ENCODE results near the gene ATP6AP2.
"Not testable (repeated sequence)": the region's sequence is repeated elsewhere in the genome, so short reads cannot be mapped to it uniquely, and the experiment has no call there.

ATP6AP2 gene

DNA sequence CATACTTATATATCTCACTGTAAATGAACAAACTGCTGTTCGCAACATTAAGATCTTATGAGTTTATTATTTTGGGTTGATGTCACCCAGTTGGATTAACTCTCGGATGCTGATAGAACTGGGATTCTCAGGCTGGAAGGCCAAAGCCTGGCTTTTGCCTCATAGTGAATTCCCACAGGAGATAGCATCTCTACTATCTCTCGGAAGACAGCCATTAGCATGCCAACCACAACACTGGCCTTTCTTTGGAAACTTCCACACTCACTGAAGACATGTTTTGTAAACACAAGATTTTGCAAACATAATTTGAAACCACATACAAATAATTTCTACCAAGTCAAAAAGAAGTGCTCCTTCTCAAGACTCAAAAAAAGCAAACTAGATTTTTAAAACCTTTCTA is 4.5 kb upstream of the ATP6AP2 start:
- DNase-seq, result no peak

DNA sequence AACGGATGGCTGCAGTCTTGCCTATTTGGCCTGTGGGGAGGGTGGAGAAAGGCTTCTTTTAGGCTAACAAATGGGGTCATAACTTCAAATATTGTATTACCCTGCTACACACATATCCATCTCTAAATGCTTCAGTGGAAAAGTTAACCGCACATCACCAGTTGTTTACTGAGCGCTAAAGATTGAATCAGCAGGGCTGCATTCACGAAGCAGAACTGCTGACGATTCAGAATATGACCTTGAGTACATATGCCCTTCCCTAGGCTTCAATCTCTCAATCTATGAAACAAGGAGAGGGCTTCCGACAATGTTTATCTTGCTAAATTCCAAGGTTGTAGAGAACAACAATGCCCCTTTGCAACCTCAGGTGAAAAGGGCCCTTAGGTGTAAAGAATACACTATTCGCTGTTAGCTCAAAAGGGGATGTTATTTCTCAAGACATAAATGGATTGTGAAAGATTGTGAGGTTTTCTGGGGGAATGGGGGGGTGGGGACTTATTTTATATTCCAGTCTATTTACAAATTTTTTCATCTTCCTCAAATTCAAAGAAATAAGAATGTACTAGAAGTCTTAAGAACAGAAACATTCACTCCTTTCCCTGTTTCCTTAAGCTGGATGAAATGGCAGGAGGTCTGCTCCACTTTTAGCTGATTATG is 2.6 kb upstream of the ATP6AP2 start:
- DNase-seq, result no peak

DNA sequence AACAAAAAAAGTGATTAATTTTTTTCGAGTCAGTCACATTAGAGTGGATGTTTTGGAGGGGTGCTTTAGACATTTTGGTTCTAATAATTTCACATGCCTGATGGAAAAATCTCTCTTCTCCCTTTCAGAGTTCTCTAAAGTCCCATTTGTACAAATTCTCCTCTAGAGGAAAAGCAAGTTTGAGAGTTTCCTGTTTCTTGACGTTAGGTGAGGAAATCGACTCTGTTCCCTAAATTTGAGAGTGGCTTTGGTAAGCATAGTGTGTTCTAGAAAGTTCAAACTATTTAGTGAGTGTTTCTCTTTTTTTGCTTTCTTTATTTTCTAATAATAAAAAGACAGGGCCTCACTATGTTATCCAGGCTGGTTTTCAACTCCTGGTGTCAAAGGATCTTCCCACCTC is 1.6 kb upstream of the ATP6AP2 start:
- no peak for DNase-seq

DNA sequence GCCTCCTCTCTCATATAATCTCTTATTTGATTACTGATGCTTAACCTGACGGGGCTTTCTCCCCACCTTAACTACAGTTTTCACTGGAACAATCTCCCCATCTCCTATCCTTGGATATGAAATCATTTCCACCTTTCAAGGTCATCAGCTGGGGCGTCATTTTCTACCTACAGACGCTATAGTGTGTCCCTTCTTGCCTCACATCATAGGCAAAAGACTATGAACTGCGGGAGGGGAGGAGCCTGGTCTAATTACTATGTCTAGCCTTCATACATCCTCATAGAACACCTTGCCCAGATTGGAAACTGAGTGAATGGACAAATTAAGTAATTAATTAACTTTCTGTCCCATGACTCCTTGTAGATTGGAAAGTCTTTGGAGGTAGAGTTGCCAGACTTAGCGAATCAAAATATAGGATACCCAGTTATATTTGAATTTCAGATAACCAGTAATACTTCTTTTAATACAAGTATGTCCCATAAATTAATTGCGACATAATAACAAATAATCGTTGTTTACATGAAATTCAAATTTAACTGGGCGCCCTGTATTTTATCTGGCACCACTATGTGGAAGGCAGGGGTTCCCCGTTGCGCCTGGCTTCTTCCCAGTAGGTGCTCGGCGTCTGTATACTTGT is 752 bp upstream of the ATP6AP2 start:
- no peak for DNase-seq

DNA sequence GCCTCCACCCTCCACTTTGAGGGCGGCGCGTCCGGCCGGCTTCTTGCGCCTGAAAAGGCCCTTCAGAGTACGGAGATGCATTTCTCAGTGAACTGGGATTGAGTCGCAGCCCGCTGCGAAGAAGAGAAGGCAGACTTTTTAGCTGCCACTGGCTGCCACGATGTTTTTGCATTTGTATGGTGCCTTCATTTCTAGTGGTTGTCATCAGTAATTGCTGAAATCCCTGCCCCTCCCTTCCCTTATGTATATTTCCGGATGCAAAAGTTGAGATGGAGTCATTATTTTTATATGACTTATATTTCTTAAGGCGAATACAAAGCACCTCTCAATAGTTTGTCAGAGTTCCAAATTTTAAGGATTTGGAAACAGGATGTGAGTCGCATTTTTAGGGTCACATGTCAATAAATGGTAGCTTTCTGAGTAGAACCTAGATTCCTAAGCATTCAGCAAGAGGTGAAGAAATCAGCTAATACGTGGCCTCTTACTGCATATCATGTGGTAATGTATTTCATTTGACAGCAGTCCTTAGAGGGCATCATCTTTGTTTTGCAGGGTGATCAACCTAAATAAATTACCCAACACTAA is 658 bp downstream of the ATP6AP2 start:
- peak; percentile 56 for DNase-seq

DNA sequence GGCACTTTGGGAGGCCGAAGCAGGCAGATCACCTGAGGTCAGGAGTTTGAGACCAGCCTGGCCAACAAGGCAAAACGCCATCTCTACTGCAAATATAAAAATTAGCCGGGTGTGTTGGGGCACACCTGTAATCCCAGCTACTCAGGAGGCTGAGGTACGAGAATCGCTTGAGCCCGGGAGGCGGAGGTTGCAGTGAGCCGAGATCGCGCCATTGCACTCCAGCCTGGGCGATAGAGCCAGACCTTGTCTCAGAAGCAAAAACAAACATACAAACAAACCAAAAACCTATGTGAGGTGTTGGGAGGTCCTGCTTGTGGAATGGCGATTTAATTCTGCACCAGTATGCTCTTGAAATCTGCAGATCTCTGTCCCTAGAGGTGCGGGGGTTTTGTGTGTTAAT is 1.4 kb downstream of the ATP6AP2 start:
- not testable (repeated sequence) for DNase-seq

DNA sequence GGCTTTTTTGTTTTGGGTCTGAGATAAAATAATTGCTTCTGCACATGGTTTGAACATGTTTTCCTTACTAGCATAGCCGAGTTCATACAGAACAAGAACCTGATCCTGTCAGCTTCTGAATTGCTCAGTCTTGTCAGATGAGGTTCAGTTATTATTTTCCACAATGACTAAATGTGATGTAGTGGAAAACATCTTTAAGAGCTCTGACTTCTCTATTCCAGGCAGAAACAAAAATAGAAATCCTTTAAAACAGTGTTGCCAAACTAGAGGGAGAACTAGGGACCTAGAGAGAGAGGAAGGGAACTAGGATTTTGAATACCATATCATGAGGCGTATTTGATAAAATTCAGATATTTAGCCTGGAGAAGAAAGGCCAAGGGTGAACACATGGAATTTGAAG is 2.0 kb downstream of the ATP6AP2 start:
- no peak for DNase-seq

DNA sequence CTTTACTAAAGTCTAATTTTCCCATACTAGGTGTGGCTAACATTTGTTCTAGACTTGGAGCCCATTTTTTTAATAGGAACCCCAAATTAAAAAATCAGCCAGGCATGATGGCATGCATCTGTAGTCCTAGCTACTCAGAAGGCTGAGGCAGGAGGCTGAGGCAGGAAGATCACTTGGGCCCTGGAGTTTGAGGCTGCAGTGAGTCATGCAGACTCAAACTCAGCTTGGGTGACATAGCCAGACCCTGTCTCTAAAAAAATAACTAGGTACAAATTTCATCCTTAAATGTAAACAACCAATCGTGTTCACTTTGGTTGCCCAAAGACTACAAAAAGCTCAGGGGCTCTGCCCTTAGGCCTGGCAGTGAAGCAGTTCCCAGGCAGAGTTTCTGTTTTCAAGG is 6.9 kb downstream of the ATP6AP2 start:
- DNase-seq, result not testable (repeated sequence)

DNA sequence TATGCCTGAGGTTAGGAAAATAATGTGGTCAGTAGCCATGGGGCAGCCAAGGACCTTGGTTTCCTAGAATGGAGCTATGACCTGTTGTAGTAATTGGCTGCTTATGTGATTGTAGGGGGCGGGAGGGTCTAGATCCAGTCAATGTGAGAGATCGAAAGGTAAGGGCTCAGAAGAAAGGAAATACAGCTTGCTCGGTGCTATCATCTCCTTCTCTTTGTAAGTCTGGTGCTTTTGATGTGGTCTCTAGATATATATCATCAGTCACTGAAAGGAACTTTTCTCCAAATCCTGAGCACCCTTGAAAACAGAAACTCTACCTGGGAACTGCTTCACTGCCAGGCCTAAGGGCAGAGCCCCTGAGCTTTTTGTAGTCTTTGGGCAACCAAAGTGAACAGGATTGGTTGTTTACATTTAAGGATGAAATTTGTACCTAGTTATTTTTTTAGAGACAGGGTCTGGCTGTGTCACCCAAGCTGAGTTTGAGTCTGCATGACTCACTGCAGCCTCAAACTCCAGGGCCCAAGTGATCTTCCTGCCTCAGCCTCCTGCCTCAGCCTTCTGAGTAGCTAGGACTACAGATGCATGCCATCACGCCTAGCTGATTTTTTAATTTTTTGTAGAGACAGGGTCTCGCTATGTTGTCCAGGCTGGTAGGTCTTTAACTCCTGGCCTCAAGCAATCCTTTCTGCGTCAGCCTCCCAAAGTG is 9.0 kb downstream of the ATP6AP2 start:
- DNase-seq, result not testable (repeated sequence)

DNA sequence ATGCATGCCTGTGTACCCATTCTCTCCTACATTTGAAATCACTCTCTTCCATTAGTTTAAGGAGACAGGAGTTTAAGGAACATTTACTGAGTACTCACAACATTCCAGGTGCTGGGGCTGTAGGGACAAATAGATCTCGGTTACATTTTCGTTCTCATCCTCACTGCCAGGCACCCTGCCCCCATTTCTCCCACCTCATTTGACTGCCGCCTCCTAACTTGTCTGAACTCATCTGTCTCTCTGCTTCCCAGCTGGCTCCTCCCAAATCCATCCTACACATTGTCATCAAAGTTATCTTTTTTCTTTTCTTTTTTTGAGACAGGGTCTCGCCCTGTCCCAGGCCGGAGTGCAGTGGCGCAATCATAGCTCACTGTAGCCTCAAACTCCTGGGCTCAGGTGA is 22.7 kb downstream of the ATP6AP2 start:
- DNase-seq, result no peak

DNA sequence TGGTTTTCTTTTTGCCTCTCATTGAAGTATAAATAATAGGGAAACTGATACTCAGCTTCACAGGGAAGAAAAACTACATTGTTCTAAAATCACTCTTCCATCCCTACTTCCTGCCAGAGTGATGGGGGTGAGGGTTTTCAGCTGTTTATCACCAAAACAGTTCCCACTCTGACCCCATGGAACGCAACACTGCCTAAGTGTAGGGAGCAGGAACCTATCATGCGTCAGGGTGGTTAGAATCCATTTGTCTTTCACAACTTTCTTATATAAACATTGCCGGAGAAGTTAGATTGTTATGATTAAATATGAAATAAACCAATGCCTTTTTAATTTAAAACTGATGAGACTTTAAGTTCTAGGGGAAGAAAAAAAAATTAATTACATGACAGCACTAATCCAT is 26.6 kb downstream of the ATP6AP2 start:
- DNase-seq, result no peak

DNA sequence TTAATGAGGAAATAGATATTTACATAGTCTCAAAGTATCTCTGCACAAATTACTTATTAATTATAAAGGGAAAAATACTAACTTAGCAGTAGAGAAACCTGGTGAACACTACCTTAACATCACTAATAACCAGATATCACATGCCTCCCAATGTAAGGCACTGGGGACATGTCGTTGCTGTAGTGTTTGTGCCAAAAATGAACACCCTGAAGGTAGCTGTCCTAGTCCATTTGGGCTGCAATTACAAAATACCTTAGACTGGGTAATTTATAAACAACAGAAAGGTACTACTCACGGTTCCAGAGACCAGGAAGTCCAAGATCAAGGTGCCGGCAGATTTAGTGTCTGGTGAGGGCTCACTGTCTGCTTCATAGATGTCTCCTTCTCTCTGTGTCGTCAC is 31.7 kb downstream of the ATP6AP2 start:
- DNase-seq, result no peak

DNA sequence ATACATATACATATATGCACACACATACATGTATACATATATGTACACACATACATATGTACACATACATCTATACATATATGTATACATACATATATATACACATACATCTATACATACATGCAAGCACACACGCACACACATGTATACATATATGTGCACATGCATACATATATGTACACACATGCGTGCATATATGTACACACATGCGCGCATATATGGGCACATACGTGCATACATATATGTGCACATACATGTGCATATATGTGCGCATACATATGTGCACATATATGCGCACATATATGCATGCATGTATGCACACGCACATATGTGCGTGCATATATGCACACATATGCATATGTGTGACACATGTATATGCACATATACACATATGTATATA is 35.2 kb downstream of the ATP6AP2 start:
- DNase-seq, result no peak

DNA sequence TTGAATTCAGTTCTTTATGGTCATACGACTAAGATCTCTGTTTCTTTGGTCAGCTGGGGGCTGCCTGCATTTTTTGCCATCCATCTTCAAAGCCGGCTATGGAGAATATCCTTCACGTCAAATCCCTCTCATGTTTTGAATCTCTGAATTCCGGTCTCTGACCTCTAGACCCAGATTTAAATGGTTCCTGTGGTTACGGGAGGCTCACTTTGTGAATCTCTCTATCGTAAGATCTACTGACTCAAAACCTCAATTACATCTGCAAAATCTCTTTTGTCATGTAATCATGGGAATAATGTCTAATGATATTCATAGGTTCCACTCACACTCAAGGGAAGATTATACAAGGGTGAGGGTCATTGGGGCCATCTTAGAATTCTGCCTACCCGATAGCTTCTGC is 36.8 kb downstream of the ATP6AP2 start:
- no peak for DNase-seq

DNA sequence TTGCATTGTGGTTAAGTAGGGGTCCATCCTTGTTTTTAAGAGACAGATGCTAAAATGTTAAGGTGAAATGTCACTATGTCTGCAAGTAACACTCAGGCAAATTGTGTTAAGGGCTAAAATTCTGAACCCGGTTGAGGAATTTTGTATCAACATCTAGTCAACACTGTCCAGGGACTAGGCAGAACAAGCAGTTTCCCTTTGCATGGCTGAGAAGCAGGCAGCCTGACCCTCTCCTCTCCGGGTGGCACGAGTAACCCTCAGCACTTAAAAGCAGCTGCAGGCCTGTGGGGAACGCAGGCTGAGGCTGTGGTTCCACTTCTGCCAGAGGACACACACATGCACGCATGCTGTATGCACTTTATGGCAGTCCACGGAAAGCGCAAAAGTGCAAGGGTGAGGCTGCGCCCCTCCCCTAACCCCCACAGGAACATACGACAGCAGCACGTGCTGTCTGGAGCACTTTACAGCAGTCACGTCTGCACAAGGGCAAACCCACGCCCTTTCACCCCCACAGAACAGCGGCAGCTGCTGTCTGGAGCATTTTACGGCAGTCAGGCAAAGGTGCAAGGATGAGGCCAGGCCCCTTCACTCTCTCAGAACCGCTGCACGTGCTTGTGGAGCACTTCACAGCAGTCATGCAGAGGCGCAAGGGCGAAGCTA is 41.8 kb downstream of the ATP6AP2 start:
- DNase-seq, result no peak

DNA sequence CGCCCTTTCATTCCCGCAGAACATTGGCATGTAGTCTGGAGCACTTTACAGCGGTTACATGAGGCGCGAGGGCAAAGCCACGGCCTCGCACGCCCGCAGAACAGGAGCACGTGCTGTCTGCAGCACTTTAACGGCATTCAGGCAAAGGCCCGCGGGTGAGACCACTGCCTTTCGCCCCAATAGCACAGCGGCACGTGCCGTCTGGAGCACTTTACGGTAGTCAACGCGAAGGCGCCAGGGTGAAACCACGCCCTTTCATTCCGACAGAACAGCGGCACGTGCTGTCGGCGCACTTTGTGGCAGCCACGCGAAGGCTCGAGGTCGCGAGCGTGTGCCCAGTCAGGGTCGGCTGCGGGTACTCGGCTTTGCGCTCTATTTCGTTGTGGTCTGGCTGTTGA is 42.4 kb downstream of the ATP6AP2 start, which contains the start of gene MPC1L:
Gene MPC1L (plus strand): TSS at position 290 of the 398 bp plus-strand sequence. CDS start 138 bp downstream, outside the sequence.
- no peak for DNase-seq

DNA sequence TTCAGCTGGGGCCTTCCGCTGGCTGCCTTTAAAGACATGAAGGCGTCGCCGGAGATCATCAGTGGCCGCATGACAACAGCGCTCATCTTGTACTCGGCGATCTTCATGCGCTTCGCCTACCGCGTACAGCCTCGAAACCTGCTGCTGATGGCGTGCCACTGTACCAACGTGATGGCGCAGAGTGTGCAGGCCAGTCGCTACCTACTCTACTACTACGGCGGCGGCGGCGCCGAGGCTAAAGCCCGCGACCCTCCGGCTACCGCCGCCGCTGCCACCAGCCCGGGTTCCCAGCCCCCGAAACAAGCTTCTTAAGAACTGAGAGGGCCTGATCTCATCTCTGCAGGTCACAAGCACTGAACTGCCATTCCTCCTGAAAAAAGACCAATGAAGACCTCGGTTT is 42.9 kb downstream of the ATP6AP2 start:
- no peak for DNase-seq

DNA sequence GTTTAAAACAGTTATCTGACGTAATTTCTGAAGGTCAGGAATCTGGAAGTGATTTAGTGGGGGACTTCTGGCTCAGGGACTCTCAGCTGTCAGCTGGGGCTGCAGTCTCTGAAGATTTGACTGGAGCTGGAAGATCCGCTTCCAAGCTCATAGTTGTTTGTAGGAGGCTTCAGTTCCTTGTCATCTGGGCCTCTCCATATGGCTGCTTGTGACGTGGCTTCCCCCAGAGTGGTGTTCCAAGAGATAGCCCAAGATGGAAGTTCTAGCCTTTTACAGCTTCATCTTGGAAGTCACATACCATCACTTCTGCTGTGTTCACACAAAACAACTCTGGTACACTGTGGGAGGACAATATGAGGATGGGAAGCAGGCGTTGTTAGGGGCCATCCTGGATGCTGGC is 44.5 kb downstream of the ATP6AP2 start:
- DNase-seq, result no peak

DNA sequence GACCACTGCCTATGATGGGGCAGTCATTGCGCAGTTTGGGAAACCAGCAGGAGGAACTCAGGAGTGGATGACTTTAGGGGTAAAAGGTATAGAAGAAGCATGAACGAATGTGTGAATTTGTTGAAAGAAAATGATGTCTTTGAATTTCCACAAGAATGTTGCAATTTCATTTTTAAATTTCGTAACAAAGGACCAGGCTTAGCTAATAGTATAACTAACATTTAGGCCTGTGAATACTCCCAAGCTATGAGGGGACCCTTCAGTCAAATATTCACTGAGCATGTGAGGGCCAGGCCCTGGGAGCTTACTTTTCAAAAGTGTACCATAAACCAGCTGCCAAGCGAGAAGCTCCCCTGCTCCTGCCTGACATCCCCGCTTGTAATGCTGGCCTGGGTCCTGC is 47.7 kb downstream of the ATP6AP2 start:
- DNase-seq, result no peak

DNA sequence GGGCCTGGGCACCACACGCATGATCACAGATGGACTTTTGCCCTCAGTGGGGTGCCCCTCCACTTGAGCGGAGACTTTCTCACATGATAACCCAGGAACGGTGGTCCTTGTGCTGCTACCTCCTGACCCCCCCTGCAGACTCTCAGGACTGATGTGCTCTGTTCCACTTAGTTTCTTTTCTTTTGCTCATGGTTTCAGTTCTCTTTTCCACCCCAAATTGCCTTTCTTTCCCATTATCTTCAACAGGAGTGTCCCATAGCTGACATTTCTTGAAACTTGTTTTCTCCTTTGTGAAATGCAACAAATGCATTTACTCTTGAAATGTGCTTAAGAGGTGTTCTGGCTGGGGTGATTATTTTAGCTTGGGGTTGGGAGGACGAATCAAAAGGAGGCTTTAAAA is 51.4 kb downstream of the ATP6AP2 start:
- no peak for DNase-seq

DNA sequence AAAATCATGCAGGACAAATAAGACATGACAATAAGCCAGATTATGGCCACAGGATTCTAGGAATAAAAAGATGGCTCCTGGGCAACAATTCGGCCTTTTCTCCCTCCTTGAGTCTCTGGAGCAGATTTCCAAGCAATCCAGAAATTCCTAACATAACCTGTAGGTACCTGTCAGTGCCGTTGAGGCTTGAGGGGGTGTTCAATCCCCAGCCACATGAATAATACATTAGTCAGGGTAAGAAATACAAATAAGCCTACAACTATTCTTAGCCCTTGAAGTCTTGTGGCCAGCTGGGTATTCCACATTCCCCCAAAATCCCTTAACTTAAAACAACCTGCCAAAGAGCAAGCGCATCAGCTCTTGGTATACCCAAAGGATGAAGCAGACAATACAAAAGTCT is 56.9 kb downstream of the ATP6AP2 start:
- no peak for DNase-seq

DNA sequence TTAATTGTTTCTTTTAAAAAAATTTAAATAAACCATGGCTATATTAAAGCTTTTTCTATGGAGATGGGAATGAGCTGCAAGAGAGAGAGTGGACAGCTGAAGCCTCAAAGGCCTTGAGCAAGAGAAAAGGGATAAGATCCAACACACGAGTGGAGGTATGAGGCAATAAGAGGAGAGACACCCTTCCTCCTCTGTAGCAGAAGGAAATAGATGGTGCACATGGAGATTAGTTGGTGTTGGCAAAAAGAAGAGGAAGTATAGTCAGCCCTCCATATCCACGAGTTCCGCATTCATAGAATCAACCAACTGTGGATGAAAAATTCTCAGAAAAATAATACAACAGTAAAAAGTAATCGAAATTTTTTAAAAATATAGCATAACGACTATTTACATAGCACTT is 63.4 kb downstream of the ATP6AP2 start:
- DNase-seq, result peak; percentile 9

DNA sequence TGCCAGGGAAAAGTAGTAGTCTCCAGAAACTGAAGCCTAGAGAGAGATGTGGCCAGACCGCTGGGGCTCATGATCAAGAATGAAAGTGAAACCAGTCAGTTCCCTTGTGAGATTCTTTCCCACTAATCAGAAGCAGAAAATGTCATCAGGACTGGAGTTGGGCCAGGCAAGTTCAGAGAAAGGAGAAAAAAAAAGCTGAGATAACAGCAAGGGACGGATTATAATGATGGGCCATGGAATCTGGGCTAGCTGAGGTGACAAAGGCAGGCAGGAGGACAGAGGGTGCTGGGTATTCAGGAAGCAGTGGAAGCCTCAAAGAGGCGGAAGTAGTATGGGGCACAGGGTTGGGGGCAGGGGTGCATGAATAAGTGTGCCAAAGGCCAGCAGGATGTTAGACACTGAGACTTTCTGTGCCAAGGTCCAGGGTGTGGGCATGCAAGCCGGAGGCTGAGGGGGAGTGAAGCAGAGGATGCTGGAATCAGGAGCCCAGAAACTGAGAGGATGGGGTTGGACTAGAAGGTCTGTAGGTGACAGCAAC is 64.1 kb downstream of the ATP6AP2 start:
- DNase-seq, result peak; percentile 56
